B cell (primary cell): Measurements from ENCODE around the gene ANKFY1. TPM values are rescaled to one million over a fixed set of nuclear protein-coding genes. Genes with fewer than 3 reads are reported as not detected.

ENCODE experiments used
- ATAC-seq: fragments of 200-7000 bp; cut with Tn5 transposase; one replicate; pipeline ENCODE4 v1.10.0; 2021; ENCODE audit warnings: low read depth, mild to moderate bottlenecking, moderate number of reproducible peaks, moderate library complexity
- CTCF ChIA-PET: fragments of 350-600 bp; sonication (Branson Sonifier 250); formaldehyde crosslinking; loops from one replicate; lab custom pipeline; 2021; ENCODE audit warnings: antibody characterized with exemption, inconsistent platforms; lab: Charles Lee
- POLR2A ChIA-PET: fragments of 350-600 bp; sonication (Branson Sonifier 250); formaldehyde crosslinking; loops from one replicate; lab custom pipeline; 2021; ENCODE audit warnings: antibody characterized with exemption; lab: Charles Lee
- DNase-seq: peaks from one replicate; pipeline ENCODE4 v3.0.0; 2013
- H2AFZ ChIP-seq: 2 replicates; pipeline ENCODE4 v1.6.1; 2012; ENCODE audit warnings: mild to moderate bottlenecking, low read depth, low read length; ENCODE audit not compliant: insufficient read depth, poor library complexity, severe bottlenecking
- H3K27ac ChIP-seq, 2 donors: 1 replicate in 1 of 2; 2 replicates in 1 of 2; pipeline ENCODE4 v1.5.1; 2012 to 2013; ENCODE audit warnings: low read length in 2 of 2, mild to moderate bottlenecking in 2 of 2, moderate library complexity in 1 of 2
- H3K27me3 ChIP-seq, 4 experiments: fragments of 200-600 bp in 1 of 4; sonication (generic) in 1 of 4; replicated peaks in 1 of 4; 1 replicate in 2 of 4; 2 replicates in 2 of 4; pipeline versions ENCODE4 v1.6.1 to v1.7.0; 2013 to 2016; ENCODE audit warnings: low read length in 3 of 4, mild to moderate bottlenecking in 2 of 4, mixed read lengths in 1 of 4, moderate library complexity in 1 of 4; ENCODE audit not compliant: insufficient read depth in 4 of 4, control insufficient read depth in 3 of 4; ENCODE audit errors: control extremely low read depth in 1 of 4
- H3K36me3 ChIP-seq, 2 experiments: replicated peaks in 1 of 2; 1 replicate in 1 of 2; 2 replicates in 1 of 2; pipeline versions ENCODE4 v1.6.1 to v1.7.1; 2013; ENCODE audit warnings: low read length in 1 of 2; ENCODE audit not compliant: insufficient read depth in 2 of 2, control insufficient read depth in 1 of 2; ENCODE audit errors: control extremely low read depth in 1 of 2, extremely low read depth in 1 of 2
- H3K4me1 ChIP-seq, 2 donors: fragments of 200-600 bp in 1 of 2; sonication (generic) in 1 of 2; 1 replicate in 1 of 2; 2 replicates in 1 of 2; pipeline versions ENCODE4 v1.5.1 to v1.6.1; 2013 to 2017; ENCODE audit warnings: low read length in 2 of 2; ENCODE audit not compliant: control insufficient read depth in 2 of 2, insufficient read depth in 2 of 2
- H3K4me2 ChIP-seq: replicated peaks from 2 replicates; pipeline ENCODE3; 2012; ENCODE audit warnings: mild to moderate bottlenecking, low read depth, low read length; ENCODE audit not compliant: poor library complexity, severe bottlenecking
- H3K4me3 ChIP-seq, 5 experiments: fragments of 200-600 bp in 1 of 5; sonication (generic) in 1 of 5; 1 replicate in 3 of 5; 2 replicates in 2 of 5; pipeline versions ENCODE4 v1.5.1 to v1.7.0; 2011 to 2016; ENCODE audit warnings: low read length in 4 of 5, mild to moderate bottlenecking in 4 of 5, low read depth in 2 of 5, control low read depth in 1 of 5, moderate library complexity in 1 of 5; ENCODE audit not compliant: insufficient read depth in 1 of 5; ENCODE audit errors: control extremely low read depth in 1 of 5, extremely low read depth in 1 of 5
- H3K79me2 ChIP-seq: fragments of 200-600 bp; sonication (generic); one replicate; pipeline ENCODE4 v1.6.0; 2016; ENCODE audit warnings: low read length; ENCODE audit not compliant: control insufficient read depth, insufficient read depth
- H3K9ac ChIP-seq: fragments of 200-600 bp; sonication (generic); 2 replicates; pipeline ENCODE4 v1.6.1; 2017; ENCODE audit warnings: mild to moderate bottlenecking, low read length, moderate library complexity
- H3K9me3 ChIP-seq, 3 donors: one replicate each; pipeline versions ENCODE4 v1.6.1 to v1.7.1; 2013; ENCODE audit warnings: low read length in 2 of 3; ENCODE audit not compliant: control insufficient read depth in 2 of 3, insufficient read depth in 1 of 3; ENCODE audit errors: control extremely low read depth in 1 of 3
- H4K20me1 ChIP-seq: 2 replicates; pipeline ENCODE4 v1.6.0; 2012; ENCODE audit warnings: mild to moderate bottlenecking, low read length; ENCODE audit not compliant: insufficient read depth, control insufficient read depth, poor library complexity, severe bottlenecking
- H3K27ac Mint-ChIP-seq: one replicate; pipeline ENCODE4 v1.8.0; 2021; ENCODE audit warnings: mixed read lengths
- H3K27me3 Mint-ChIP-seq: one replicate; pipeline ENCODE4 v1.8.0; 2021; ENCODE audit warnings: mixed read lengths
- H3K4me1 Mint-ChIP-seq: one replicate; pipeline ENCODE4 v1.8.0; 2021; ENCODE audit warnings: mixed read lengths
- H3K4me3 Mint-ChIP-seq: one replicate; pipeline ENCODE4 v1.8.0; 2021; ENCODE audit warnings: mixed read lengths
- H3K9me3 Mint-ChIP-seq: one replicate; pipeline ENCODE4 v1.8.0; 2022; ENCODE audit warnings: mixed read lengths; ENCODE audit not compliant: insufficient read depth
- CTCF ChIP-seq: fragments of 200-600 bp; IDR thresholded peaks from one replicate; pipeline ENCODE4 v1.8.0; 2022; ENCODE audit warnings: antibody characterized with exemption, mild to moderate bottlenecking
- EZH2 ChIP-seq: IDR thresholded peaks from 2 replicates; pipeline ENCODE4 v1.6.1; 2012; ENCODE audit warnings: borderline replicate concordance, low read depth, mild to moderate bottlenecking, moderate library complexity, low read length; ENCODE audit not compliant: insufficient read depth, poor library complexity, severe bottlenecking
- WGBS: methylation state at CpG from one replicate; pipeline ENCODE4 v1.1.5; 2013; ENCODE audit warnings: missing lambda C conversion rate; ENCODE audit not compliant: insufficient coverage; 5-methylcytosine and 5-hydroxymethylcytosine counted together
- intact Hi-C: fragments of 100-400 bp; cut with micrococcal nuclease; formaldehyde crosslinking; loops from one replicate; pipeline ENCODE4 v1.10.0; 2022
- polyA plus RNA-seq: library from polyadenylated mRNA; depleted of rRNA; stranded (reverse); fragments of >200 nt; gene quantifications from 2 replicates; pipeline ENCODE4 v1.2.3, GENCODE V29; 2012
- total RNA-seq, 2 donors: library from RNA; stranded (reverse); fragments of 120-200 nt in 1 of 2; gene quantifications; 1 replicate in 1 of 2; 2 replicates in 1 of 2; pipeline versions ENCODE4 v1.2.3 to v1.2.4, GENCODE V29; 2013 to 2022

Gene ANKFY1
- total and polyA plus RNA-seq, 2 donors (not counting 1 experiment from before 2014, with no cell fraction given): 23.1 to 63.9 TPM

- no peak overlapping the region for H3K4me3 Mint-ChIP-seq
- Histone ChIP-seq H3K4me2 (no peak overlapping the region), H3K4me1 (peaks cover 5 to 12% of the 10 kb centered on the region in 2 donors), H3K9me3 (no peaks in the 10 kb centered on the region), H3K4me3 (no peak overlapping the region), H3K9ac (no peak overlapping the region), H3K27me3 (no peaks in the 10 kb centered on the region), H3K36me3 (peaks cover 5 to 59% of the 10 kb centered on the region in 2 experiments), H4K20me1 (no peaks in the 10 kb centered on the region), H2AFZ (no peak overlapping the region), H3K79me2 (no peaks in the 10 kb centered on the region), H3K27ac (no peak overlapping the region)
- ATAC-seq: no peak
- intact Hi-C loops: no loop called here
- CTCF ChIA-PET: no interaction called here
- no peaks in the 10 kb centered on the region for H3K9me3 Mint-ChIP-seq
- no peaks in the 10 kb centered on the region for H3K27me3 Mint-ChIP-seq
- POLR2A ChIA-PET: no interaction called here
- H3K4me1 Mint-ChIP-seq: peaks cover 13% of the 10 kb centered on the region
- no peak overlapping the region for H3K27ac Mint-ChIP-seq
- WGBS: 98% methylated on average over 8 of the region's 10 CpGs
- TF ChIP-seq CTCF: no peak
- TF ChIP-seq EZH2: no peak
- no peak for DNase-seq
Measured at GRCh38 chr17:4165301-4166010, 98.3 kb downstream of the ANKFY1 start.

- Histone ChIP-seq H3K36me3 (peaks cover 0 to 50% of the 10 kb centered on the region in 2 experiments), H3K27me3 (no peaks in the 10 kb centered on the region), H4K20me1 (no peaks in the 10 kb centered on the region), H3K9me3 (no peaks in the 10 kb centered on the region), H2AFZ (no peak overlapping the region), H3K4me1 (peaks cover 5 to 12% of the 10 kb centered on the region in 2 donors), H3K27ac (no peak overlapping the region), H3K4me2 (no peak overlapping the region), H3K79me2 (no peaks in the 10 kb centered on the region), H3K9ac (no peak overlapping the region), H3K4me3 (no peak overlapping the region)
- Mint-ChIP-seq H3K27ac (no peak overlapping the region), H3K4me3 (no peak overlapping the region), H3K27me3 (no peaks in the 10 kb centered on the region), H3K9me3 (no peaks in the 10 kb centered on the region), H3K4me1 (peaks cover 13% of the 10 kb centered on the region)
- WGBS: 96% methylated on average over 3 of the region's 6 CpGs
- DNase-seq (no peak), ATAC-seq (no peak)
- no peak for TF ChIP-seq EZH2
- no peak for TF ChIP-seq CTCF
- CTCF ChIA-PET: interaction anchor here (1.9 kb wide), 1 partner anchor 20 kb away, joined by 5 read pairs; no protein-coding TSS in a partner anchor
- POLR2A ChIA-PET: no interaction called here
- intact Hi-C loops: no loop called here
Measured at GRCh38 chr17:4163951-4164350, 99.8 kb downstream of the ANKFY1 start.
